SKM-1 (cell line): ENCODE results near the gene ZP1.
A peak's percentile ranks its signal among the peaks of the same experiment; 100 is the strongest.
"Not testable (repeated sequence)": the region's sequence is repeated elsewhere in the genome, so short reads cannot be mapped to it uniquely, and the experiment has no call there.

Experiments used
- DNase-seq: peaks from one replicate; lab custom pipeline; 2025; ENCODE audit not compliant: unreplicated experiment; lab: John Stamatoyannopoulos, UW

Gene ZP1

GRCh38 chr11:60906132-60906972 is 39.0 kb downstream of the ZP1 start, which contains the start of gene PRPF19:
Gene PRPF19 (minus strand): TSS chr11:60906585. CDS start chr11:60906382, 203 bp downstream.
- peak; percentile 98 for DNase-seq

- no peak for DNase-seq
These were observed 41.5 kb downstream of the ZP1 start for GRCh38 chr11:60908803-60909202.

- not testable (repeated sequence) for DNase-seq
These were observed 42.4 kb downstream of the ZP1 start for GRCh38 chr11:60909680-60910280.

DNA sequence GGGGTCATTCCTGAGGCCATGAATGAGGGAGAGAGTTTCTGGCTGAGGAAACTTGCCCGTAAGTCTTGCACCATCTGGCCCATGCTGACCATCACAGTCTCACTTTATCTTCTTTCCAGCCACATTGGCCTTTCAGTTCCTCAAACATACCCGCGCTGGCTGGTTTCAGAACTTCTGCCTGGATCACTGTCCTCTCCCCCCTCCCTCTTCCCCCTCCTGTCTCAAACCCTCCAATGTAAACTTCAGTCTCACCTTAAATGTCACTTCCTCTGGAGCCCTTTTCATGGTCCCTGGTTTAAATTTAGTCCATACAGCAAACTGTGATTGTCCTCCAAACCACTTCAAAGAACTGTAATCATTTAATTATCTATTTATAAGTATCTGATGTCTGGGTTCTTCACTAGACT is 42.9 kb downstream of the ZP1 start:
- DNase-seq = peak; percentile 87

DNA sequence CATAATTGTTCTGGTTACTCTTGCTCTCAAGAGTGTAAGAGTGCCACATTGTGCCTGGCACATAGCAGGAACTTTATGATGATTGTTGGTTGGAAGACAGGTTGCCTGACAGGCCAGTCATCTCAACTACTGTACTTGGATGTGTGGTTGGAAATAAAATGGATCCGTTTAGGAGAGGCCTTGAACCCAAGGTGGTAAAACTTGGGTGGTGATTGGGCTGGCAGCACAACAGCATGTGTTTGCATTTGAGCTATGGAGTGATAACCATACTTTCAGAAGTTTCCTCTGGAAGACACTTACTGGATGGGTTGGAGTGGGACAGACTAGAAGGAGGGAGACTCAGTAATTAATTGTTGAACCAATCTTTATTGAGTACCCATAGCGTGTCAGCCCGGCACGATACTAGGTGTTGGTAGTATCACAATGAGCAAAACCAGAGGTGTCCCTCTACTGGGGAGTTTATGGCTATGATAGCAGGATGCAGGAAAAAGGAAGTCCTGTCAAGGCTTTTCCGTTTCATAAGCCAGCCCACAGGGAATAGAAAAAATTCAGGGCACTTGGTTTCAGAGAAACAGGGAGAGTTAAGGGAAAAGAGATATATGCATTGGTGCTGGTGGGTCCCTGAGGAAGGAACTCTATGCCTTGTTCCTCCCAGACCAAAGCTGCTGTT is 43.5 kb downstream of the ZP1 start:
- DNase-seq = no peak

DNA sequence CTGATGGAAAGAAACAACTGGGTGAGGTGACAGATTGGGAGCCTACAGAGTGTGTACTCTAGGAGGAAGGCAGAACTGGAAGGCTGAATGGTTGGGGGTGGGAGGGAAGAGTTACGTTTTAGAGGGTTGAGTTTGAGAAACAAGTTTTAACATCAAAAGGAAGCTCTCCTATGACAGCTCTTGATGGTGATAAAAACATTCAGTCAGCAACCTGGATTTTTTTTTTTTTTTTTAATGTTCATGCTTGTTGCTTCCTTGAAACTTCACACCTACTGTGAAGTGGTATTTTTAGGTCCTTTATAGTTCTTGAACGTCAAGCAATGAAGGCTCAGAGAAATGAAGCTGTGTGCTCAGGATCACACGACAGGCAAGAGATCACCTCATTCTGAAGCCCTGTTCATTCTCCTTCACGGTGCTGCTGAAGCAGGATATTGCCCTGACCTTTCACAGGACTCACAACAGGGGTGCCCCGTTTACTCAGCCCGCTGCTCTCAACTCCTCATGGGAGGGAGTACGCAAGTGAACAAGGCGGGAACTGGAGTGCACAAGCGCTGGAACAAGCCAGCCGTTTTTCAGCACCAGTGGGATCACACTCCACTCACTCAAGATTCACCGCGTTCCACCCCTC is 45.0 kb downstream of the ZP1 start:
- no peak for DNase-seq

- no peak for DNase-seq
These were observed 45.6 kb downstream of the ZP1 start for GRCh38 chr11:60912851-60913528.

- peak; percentile 83 for DNase-seq
These were observed 46.7 kb downstream of the ZP1 start, which contains the start of gene TMEM109 for GRCh38 chr11:60913793-60914632. Gene TMEM109 (plus strand): TSS chr11:60914158. CDS start chr11:60919694, 5,536 bp downstream.

DNA sequence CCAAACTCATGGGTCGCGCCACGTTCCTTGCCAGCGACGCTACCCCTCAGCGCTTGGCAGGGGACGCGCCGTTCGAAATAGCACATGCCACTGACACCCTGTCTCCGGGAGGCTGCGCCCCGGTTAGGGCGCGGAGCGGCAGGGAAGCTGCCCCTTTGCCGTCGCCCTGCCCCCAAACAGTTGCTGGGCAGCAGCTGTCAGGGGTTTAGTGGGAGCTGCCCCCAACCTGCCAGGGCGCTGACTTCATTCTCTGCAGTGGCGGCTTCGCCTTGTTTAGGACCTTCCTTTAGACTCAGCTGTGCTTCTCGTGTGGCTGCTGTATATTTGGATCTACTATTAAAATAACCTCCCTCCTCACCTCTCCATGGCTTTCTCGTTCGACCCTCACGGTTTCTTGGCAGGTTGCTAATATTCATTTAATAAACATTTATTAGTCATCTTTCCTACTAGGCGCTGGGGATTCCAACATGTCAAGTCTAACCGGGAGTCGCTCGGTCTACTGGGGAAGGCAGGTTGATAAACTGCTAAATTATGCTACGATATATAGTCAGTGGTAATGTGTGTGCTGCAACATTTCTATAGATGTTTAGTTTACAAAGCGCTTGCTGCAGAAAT is 47.4 kb downstream of the ZP1 start:
- DNase-seq = no peak

DNA sequence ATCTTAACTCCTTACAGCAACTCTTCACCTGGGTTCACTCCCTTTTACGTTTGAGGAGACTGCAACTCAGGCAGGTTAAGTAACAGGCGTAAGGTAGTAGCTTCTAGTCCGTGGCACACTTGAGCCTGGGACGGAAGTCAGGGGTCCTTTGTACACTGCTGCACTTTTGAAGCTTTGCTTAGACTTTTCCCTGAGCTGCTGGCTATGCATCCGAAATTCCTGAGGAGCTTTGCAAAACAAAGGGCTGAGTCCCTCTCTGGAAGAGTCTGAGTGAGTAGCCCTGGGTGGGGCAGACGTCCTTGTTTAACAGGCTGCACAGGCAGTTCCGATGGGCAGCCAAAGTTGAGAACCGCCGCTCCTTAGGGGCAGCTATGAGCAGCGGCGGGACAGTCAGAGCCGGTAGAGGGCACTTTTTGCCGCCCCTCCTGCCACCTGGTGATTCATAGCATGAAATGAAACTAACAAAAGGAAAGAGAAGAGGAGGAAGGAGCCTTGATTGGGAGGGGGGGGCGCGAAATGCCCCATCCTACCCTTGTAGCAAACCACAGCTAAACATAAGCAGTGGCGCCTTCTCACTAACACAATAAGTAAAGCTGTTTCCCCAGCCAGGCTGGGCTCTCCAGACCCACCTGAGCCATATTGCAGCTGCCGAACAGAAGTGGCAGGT is 48.0 kb downstream of the ZP1 start:
- DNase-seq = peak; percentile 19

GRCh38 chr11:60916669-60917206 is 49.4 kb downstream of the ZP1 start:
- no peak for DNase-seq

DNA sequence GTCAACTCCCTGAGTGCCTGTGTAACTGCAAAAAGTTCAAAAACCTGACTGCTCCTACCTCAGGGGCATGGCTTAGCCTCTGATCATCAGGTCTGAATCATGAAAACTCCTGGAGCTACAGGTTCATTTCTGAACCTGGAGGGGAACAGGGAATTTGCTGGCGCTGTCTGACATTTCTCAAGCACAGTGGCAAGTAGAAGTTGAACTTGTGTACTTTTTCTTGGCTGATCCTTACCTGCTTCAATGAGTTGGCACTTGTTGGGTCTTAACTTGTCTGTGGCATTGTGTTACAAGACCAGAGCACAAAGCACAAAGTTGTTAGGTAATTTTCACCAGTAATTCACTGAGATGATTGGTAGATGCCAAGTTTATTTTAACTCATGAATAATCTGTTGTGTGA is 49.9 kb downstream of the ZP1 start:
- DNase-seq = no peak

GRCh38 chr11:60918251-60918938 is 51.1 kb downstream of the ZP1 start:
- DNase-seq = no peak

GRCh38 chr11:60918939-60919265 is 51.6 kb downstream of the ZP1 start:
- DNase-seq = no peak

GRCh38 chr11:60919320-60919719 is 52.0 kb downstream of the ZP1 start:
- DNase-seq = no peak

GRCh38 chr11:60919956-60920355 is 52.6 kb downstream of the ZP1 start:
- DNase-seq = no peak

GRCh38 chr11:60921259-60921658 is 53.9 kb downstream of the ZP1 start:
- no peak for DNase-seq

- no peak for DNase-seq
These were observed 54.5 kb downstream of the ZP1 start for GRCh38 chr11:60921777-60922335.
